Left forelimb (tissue), 1 donor: Measurements from ENCODE around the gene MIDN.

Experiments used
- DNase-seq: peaks from one replicate; pipeline ENCODE4 v3.0.0-alpha.2; 2018; ENCODE audit warnings: low spot score

The MIDN gene

DNA sequence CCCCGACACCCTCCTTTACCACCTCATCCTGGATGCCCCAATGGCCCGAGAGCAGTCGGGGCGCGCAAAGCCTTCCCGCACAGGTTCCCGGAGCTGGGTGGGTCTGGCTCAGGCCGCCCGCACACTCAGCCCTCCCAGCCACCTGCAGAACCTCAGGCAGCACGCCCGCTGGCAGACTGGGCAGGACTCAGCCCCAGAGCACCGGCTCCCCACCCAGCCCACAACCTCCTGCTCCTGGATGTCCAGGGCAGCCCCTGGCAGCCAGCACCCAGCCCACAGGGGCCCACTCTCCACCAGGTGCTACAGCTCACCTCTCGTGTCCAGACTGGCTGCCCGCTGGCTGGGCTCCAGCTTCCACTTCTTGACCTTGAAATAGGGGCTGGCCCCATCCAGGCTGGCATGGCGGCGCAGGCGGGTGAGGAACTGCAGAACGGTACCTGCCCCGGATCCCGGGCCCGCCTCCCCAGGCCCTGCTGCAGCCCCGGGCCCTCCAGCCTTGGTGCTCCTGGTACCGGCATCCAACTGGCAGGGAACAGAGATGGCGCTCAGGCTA is 15.2 kb upstream of the MIDN start:
- no peak for DNase-seq

DNA sequence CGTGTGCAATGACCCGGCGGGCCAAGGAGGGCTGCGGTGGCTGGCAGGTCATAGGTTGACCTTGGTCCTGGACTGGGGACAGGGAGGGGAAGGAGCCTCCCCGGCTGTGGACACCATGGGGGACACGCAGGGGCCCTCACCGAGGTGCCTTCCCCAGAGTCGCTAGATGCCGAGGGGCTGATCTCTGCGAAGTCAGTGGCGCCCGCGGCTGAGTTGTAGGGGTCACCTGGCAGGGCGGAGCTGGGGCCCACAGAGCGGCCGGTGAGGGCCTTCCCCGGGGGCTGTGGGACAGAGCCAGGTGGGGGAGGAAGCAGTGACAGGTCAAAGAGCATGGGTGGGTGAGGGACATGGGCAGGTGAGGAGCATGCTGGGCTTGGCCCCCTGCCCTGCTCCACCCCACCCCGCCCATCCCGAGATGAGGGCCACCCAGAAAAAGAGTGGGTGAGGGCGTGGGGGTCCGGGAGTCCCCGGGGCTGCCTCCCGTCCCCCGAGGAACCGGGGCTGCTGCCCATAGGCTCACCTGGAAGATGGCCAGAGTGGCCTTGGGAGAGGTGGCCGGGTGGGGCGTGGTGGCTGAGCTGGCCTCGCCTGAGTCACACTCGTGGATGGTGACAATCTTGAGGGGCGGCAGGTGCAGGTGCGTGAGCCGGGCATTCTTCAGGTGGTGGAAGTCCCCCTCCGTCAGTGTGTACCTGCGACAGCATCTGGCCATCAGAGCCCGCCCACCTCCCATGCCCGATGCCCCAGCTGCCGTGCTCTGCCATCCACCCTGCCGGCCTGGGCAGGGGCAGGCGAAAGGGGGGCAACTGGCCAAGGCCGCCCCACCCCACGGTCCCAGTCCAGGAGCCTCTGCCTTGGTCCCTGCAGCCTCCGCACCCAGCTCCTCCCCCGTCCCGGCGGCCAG is 14.1 kb upstream of the MIDN start:
- DNase-seq, result no peak

DNA sequence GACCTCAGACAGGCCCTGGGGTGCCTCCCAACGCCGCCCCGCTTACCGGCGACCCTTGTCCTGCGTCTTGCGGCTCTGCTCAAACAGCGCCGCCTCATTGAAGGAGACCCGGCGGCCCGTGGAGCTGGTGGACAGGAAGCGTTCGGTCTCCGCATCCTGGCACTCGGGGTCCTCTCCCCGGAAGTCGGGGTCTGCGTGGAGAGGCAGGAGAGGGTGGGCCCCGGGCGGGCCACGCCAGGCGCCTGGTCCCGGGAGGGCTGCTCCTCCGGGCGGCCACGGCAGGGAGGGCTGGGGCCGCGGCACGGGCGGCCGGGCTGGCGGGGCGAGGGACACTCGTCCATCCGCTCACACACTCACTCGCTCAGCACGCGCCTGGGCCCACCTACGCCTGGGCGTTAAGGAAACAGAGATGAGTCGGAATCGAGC is 13.4 kb upstream of the MIDN start:
- DNase-seq, result no peak

DNA sequence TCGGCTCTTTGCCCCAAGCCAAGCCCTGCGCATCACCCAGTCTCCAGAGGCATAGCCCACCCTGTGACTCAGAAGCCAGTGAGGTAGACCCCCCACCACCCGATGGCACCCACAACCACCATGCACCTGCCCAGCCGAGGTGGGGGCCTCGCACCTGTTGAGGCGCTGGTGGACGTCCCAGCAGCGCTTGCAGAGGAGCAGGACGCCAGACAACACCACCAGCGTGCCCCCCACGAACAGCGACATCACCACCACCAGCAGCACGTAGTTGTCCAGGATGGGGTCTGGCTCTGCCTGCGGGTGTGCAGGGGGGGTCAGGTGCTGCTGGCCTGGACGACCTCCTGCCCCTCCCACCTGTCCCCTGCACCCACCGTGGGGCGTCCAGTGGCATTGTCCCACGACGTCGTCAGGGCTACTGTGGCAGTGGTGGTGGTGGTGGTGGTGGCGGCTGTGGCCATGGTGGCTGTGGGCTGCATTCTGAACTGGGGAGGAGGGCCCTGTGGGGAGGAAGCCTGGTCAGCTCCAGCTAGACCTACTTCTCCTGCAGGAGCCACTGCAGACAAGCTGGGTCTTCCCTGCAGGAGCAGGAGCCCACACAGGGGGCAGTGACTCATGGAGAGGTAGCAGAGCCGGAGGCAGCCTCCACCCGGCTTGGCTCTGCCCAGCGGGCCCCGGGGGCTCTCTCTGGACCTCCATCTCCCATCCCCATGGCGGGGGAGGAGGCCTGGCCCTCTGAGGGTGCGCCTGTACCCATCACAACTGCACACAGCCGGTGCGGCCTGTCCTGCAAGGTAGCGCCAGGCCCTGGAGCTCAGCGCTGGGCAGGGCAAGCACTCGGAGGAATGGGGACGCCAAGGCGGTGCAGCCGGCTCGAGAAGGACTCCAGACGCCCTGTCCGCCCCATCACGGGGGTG is 12.5 kb upstream of the MIDN start:
- no peak for DNase-seq

DNA sequence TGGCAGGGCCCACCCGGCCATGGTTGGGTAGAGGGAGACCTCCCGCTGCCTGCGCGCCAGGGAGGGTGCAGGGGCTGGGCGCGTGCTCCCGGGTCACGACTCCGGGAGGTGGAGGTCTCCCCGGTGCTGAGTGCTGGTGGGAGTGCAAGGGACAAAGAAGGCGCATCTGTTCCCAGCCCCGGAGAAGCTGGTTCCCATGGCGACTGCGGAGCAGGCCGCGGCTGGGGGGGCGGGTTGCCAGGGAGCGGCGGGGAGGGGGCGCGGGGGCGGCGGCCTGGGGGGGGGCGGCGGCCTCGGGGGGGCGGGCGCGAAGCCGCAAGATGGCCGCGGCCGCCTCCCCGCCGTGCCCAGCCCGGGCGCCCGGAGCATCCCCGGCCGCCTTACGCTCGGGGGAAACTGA is 11.8 kb upstream of the MIDN start:
- no peak for DNase-seq

DNA sequence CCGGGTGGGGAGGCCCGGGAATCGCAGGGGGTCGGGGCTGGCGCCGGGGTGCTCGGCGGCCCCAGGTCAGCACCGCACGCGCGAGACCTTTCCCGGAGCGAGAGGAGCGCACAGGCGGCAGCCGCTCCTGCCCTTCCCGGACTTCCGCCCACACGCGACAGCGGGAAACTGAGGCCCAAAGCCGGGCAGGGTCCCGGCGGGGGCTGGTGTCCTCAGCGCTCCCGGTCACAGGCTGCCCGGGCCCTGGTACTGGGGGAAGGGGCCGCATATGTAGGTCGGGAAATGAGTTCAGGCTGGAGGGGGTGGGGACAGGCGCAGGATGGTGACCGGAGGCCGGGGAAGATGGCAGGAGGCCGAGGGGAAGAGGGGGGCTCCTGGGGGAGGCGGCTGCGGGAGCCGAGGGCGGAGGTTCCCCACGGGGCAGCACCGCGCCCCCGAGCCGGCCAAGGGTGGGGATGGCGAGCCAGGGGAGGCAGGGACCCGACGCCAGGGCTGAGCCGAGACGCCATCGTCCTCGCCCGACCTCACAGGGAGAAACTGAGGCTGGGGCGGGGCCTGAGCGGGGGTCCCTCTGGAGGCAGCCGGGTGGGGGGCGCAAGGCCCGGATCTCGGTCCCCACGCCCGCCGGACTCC is 11.2 kb upstream of the MIDN start:
- no peak for DNase-seq

DNA sequence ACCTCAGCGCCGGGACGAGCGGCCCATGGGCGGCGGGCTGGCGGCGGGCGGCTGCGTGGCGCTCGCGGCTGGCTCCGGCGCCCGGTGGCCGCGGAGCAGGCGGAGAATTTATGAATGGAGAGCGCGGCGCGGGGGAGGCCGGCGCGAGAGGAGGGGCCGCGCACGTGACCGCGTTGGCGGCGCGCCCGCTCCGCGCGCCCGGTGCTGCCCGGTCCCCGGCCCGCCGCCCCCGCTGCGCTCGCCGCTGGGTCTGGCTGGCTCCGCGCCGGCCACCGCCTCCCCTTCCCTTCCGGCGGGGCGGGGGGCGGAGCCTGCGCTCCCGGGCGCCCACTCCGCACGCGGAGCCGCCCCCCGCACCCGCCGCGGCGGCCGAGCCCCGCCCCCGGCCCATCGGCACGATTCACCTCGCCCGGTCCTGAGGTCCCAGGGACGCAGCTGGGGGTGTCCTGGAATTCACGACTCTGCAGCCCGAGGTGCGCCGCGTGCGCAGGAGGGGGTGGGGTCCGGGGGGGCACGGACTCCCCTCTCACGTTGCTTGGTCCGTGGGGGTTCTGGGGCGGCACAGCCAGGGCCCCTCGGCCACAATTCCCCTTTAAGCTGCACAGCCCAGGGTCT is 10.5 kb upstream of the MIDN start, which contains the start of gene CBARP:
Gene CBARP, minus strand, starts transcription at position 252 of the 615 bp plus-strand sequence. CDS start 1,905 bp downstream, outside the sequence.
- no peak for DNase-seq

DNA sequence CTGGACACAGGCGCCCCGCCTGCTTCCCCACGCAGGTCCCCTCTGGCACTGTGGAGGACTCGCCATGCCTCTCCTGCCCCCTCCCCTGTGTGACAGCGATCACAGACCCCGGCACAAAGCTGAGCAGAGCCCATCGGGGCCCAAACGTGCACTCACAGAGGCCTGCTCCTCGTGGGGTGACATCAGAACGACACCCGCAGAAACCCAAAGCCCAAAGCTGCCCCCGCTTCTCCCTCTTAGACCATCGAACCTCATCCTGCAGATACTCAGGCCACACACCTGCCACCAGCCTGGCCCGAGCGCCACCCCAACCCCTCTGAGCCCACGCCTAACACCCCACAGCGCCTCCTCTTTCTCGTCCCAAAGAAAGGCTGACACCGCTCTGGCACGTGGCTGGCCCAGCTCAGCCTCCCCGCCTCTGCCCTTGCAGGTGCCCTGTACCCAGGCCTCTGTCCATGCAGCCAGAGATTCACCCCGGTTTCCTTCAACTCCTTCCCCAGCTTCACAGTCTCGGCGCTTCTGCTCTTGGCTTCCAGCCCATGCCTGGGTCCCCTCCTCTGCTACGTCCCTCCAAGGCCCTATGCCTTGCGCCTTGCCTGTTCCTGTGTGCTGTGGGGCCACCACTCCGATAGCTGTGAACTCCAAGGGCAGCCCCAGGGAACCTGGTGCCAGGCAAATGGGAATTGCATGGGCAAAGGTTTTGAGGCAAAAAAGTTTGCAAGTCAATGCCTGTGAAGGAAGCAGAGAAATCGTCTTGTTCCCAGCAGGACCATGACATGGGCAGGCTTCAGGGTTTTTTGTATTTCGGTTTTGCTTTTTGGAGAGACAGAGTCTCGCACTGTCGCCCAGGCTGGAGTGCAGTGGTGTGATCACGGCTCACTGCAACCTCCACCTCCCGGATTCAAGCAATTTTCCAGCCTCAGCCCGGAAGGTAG is 9.7 kb upstream of the MIDN start:
- DNase-seq, result no peak

DNA sequence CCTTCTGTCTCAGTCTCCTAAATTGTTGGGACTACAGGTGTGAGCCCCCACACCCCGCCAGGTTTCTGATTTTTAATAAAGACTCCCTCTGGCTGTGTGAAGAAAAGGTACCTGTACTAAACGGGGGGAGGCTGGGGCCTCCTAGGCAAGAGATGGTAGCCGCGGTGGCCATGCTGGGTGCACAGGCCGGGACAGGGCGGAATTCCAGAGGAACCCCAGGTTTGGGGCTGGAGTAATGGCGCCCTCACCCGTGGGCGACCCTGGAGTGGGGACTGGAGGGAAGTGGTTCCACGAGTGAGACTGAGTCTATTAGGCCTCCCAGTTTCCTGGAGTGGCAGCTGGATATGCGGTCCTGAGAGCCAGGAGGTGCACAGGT is 9.0 kb upstream of the MIDN start:
- DNase-seq, result no peak

DNA sequence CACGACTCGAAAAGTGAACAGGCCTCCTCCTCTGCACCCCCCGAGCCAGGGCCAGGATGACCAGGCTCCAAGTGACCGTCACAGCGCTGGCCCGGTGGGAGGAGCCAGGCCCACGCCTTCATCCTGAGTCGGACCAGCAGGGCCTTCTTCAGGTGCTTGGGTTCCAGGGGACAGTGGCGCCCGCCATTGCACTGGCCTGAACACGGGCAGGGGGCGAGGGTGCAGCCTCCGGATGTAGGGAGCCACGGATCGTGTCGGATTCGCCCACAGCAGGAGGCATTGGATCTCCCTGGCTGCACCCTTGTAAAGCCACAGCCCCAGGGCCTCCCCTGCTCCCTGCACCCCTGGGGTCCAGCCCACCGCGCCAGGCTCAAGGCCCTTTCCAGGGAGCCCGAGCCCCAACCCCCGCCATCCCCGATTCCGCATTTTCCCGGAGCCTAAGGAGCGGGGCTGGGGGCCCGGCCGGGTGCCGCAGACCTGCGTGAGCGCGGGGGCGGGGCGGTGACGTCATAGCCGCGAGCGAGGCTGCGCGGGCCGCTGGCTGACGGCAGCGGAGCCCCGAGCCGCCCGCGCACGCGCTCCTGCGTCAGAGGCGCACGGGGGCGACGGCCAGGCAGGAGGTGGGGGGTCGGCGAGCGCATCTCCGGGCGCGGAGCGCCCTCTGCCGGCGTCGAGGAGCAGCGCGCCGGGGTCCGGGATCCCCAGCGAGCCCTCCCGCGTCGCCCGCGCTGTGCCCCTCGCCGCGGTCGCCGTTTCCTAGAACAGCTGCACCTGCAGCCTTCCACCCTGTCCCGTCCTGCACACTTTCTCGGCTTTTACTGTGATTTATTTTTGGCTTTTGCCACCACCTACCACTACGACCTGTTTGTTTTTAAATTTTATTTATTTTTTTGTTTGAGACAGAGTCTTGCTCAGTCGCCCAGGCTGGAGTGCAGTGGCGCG is 8.3 kb upstream of the MIDN start:
- peak; percentile 93 for DNase-seq

DNA sequence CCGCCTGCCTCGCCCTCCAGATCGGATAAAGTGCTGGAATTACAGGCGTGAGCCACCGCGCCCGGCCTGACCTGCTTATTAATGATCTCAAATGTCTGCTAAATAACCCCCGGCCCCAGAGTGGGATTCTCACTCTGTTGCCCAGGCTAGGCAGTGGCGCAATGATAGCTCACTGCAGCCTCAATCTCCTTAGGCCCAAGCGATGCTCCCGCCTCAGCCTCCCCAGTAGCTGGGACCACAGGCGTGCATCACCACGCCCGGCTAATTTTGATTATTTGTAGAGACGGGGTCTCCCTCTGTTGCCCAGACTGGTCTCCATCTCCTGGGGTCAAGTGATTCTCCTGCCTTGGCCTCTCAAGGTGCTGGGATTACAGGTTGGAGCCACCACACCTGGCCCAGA is 7.5 kb upstream of the MIDN start:
- no peak for DNase-seq

DNA sequence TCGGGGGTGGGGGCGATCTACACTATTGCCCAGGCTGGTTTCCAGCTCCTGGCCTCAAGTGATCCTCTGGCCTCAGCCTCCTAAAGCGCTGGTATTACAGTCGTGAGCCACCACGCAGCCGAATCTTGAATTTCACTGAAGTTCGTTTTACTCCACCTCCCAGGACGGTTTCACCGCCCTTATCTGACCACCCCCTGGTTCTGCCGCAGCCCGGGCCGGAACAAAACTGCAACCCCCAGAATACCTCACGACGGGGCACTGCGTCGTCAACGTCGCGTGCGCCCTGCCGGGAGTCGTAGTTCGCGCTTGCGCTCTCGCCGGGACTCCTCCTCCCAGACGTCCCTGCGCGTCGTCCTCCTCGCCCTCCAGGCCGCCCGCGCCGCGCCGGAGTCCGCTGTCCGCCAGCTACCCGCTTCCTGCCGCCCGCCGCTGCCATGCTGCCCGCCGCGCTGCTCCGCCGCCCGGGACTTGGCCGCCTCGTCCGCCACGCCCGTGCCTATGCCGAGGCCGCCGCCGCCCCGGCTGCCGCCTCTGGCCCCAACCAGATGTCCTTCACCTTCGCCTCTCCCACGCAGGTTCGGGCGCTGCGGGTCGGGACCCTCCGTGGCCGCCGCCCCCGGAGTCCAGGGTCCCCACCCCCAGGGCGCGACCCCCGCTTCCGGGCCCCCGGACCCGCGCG is 6.8 kb upstream of the MIDN start, which contains the start of gene ATP5F1D:
Gene ATP5F1D, plus strand, starts transcription at position 335 of the 679 bp plus-strand sequence. Its CDS starts 100 bp downstream, at position 435.
- DNase-seq, result peak; percentile 92

DNA sequence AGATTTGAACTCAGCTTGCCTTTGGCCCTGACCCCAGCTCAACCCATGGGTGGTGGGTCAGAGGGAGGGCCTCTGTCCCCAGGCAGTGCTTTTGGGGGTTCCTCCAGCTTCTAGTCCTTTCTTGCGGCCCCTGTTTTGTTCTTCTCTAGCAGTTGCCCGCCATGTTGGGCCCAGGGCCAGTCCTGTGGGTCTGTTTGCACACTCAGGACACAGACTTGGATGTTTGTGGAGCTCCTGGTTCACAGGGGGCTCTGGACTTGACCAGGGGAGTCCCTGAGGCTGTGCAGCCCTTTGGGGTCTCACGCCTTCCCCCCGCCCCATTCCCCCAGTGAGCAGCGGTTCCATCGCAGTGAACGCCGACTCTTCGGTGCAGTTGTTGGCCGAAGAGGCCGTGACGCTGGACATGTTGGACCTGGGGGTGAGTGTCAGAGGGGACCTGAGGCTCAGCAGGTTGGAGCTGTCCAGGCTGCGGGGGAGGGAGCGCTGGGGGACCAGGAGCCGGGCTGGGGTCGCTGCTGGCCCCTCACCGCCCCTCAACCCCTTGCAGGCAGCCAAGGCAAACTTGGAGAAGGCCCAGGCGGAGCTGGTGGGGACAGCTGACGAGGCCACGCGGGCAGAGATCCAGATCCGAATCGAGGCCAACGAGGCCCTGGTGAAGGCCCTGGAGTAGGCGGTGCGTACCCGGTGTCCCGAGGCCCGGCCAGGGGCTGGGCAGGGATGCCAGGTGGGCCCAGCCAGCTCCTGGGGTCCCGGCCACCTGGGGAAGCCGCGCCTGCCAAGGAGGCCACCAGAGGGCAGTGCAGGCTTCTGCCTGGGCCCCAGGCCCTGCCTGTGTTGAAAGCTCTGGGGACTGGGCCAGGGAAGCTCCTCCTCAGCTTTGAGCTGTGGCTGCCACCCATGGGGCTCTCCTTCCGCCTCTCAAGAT is 4.4 kb upstream of the MIDN start:
- DNase-seq, result peak; percentile 86

DNA sequence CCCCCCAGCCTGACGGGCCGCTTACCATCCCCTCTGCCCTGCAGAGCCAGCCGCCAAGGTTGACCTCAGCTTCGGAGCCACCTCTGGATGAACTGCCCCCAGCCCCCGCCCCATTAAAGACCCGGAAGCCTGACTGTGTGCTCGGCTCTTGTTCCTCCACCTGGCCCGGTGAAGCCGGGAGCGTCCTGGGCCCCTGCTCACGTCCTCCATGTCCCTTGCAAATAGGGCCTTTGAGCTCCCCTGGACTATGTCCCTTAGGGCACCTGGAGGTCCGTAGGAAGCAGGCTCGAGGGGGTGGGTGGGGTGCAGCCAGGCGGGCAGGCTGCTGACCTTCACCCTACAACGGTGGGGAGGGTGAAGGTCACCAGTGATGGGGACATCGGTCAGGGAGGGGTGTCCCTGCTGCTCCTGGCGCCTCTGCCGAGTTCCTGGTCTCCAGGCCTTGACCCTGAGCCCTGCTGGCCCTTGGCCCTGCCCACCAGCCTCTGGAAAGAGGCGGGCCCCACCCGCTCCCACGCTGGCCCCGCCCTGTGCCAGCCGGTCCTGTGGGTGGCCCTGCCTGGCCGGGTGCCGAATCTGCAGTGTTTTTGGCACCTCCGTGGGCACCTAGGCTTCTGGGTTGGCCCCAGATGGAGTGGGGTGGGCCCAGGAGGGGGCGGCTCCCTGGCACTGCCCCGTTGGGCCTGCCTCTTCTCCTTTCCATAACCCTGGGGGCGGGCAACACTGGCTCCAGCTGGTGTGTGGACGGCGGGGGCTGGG is 3.5 kb upstream of the MIDN start:
- DNase-seq, result no peak

DNA sequence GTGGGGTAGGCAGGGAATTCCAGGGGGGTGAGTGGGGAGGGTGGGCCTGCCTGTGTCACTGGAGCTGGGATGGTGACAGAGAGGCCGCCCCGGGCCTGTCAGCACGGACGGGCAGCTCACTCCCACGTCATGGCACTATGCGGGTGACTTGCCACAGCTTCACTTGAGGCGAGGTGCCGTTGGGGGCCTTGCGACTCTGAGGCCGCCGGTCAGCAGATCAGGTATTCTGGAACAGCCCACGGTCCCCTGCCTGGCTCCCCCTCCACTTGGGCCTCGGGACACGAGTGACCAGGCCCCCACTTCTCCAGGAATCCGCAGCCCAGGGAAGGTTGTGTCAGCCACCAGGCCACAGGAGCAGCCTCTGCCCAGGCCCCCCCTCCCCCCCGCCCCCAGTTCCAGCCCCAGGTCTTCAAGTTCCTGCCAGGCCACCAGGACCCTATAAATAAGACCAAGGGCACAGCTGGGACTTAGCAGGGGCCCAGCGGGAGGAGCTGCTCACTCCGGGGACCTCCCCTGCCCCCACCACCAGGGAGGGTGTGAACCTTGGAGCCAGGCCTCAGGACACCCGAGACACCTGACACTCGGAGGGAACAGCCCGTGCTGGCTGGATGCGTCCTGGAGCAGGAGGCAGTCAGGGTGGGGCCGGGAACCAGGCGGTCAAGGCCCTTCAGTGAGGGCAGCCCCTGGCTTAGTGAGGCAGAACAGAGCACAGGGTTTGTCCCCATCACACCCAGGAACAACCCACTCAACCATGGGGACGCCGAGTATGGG is 2.7 kb upstream of the MIDN start:
- no peak for DNase-seq
